Dedifferentiated amniotic fluid mesenchymal stem cell (primary cell): ENCODE data around the gene STAG1.
"Not testable (repeated sequence)": the region's sequence is repeated elsewhere in the genome, so short reads cannot be mapped to it uniquely, and the experiment has no call there.

Experiments used
- DNase-seq: peaks from one replicate; pipeline ENCODE4 v3.0.0-alpha.2; 2016; ENCODE audit errors: extremely low spot score

Gene STAG1

GRCh38 chr3:136512381-136512780, 239.8 kb downstream of the STAG1 start:
- peak; percentile 44 for DNase-seq

GRCh38 chr3:136505676-136506075, 246.5 kb downstream of the STAG1 start:
- DNase-seq = no peak

DNA sequence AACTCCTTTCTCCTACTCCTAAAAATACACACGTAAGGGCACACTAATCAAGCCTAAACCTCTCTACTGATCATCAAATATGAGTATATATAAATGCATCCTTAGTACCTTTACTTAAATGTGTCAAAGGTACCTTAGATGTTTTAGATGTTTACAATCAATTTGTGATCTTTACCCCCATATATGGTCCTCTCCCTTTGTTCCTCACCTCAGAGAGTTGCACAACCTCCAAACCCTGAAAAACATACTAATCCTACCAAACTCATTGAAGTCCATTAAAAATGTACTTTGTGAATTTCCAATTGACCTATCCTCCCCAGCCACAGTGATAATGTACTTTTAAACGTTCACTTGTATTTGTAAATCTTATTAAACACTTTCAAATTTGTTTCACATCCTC, 249.1 kb downstream of the STAG1 start:
- DNase-seq = no peak

- no peak for DNase-seq
Observed at GRCh38 chr3:136498919-136499447, 253.2 kb downstream of the STAG1 start.

- no peak for DNase-seq
Observed at GRCh38 chr3:136495213-136495612, 257.0 kb downstream of the STAG1 start.

DNA sequence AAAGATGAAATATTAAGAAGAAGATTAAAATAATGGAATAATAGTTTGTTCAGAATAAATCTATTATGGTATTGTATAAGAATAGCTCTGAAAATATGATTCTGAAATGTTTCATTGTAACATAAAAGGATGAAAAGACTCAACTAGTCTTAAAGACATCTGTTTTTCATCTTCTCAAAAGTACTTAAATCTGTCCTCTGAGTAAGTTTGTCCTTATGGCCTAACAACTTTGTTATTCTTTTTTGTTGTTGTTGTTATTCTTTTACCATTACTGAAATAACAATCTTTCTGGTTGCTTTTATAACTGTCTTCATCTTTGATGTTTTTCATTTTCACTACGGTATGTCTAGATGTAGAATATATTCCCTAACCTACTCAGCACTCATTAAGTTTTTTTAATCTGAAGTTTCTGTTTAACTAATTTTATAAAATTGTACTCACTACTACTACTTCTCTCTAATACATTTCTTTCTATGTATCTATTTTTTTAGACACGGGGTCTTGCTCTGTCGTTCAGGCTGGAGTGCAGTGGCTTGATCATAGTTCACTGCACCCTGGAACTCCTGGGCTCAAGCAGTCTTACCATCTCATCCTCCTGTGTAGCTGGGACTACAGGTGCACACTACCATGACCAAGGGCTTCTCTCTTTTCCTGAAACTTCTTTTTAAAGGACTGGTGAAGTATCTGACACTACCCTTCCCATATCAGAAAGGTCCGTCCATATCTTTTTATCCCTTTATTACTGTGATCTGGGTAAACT, 261.4 kb downstream of the STAG1 start:
- no peak for DNase-seq

DNA sequence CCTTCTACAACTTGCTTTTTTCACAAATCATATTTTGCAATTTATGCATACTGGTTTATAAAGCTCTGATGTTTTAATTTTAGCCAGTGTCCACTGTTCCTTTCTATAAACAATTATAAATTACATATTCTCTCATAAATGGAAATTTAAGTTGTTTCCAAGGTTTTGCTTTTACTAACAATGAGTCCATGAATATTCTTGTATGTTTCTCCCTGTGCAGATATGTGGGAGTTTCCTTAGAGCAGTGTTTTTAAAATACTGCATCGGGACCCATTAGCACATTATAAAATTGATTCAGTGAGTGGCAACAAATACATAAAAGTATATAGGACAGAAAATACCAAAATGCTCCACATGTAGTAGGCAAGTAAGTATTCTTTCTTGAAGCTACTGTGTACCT, 266.4 kb downstream of the STAG1 start:
- DNase-seq = no peak

GRCh38 chr3:136476280-136476679, 275.9 kb downstream of the STAG1 start:
- no peak for DNase-seq

GRCh38 chr3:136474876-136475275, 277.3 kb downstream of the STAG1 start:
- not testable (repeated sequence) for DNase-seq

- DNase-seq = peak; percentile 50
Observed at GRCh38 chr3:136473716-136474326, 278.4 kb downstream of the STAG1 start.

DNA sequence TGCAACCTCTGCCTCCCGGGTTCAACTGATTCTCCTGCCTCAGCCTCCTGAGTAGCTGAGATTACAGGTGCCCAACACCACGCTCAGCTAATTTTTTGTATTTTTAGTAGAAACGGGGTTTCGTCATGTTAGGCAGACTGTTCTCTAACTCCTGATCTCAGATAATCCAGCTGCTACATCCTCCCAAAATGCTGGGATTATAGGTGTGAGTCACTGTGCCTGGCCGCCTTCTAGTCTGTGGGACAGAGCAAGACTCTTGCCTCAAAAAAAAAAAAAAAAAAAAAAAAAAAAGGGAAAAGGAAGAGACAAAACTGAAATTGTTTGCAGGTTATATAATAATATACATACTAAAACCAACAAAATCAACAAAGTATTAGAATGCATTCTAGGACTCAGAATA, 286.9 kb downstream of the STAG1 start:
- no peak for DNase-seq

DNA sequence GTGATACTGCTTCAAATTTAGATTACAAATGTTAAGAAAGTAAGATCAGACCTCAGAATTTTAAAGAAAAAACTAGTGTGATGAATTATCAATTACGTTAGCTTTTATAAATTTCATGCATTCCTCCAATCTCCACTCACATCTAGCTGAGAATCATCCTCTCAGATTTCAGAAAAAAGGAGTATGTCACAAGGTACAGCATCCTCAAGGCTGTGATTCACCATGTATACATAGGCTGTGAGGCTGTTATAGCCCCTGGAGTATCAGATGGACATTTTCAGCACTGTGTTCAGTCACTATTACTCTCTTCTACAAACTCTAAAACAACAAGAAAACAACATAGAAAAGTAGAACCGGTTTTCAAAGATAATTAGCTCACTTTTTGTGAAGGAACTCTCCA, 287.7 kb downstream of the STAG1 start:
- peak; percentile 68 for DNase-seq

- no peak for DNase-seq
Observed at GRCh38 chr3:136463170-136463569, 289.0 kb downstream of the STAG1 start.

DNA sequence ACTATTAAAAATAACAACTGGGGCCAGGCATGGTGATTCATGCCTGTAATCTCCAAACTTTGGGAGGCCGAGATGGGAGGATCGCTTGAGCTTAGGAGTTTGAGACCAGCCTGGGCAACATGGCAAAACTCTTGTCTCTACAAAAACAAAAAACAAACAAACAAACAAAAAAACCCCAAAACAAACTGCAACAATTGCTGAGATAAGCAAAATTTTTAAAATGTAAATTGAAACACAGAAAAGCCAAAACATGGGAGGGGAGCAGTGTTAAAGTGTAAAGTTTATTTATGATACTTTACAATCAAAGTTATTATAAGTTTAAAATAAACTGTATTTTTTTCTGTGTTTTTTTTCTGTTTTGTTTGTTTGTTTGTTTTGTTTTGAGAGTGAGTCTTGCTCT, 294.4 kb downstream of the STAG1 start:
- no peak for DNase-seq

DNA sequence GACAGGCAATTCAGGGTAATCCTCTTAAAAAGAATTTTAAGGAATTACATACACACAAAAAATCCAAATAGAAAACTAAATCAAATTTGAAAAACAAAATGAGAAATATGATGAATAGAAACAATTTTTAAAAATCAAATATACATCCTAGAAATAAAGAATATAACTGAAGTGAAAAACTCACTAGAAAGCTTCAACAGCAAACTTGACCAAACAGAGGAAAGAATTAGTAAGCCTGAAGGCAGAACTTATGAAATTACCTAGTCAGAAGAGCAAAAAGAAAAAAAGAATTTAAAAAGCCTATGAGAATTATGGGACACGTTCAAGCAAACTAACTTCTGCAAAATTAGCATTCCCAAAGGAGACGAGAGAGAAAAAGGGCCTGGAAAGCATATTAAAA, 296.0 kb downstream of the STAG1 start:
- no peak for DNase-seq

DNA sequence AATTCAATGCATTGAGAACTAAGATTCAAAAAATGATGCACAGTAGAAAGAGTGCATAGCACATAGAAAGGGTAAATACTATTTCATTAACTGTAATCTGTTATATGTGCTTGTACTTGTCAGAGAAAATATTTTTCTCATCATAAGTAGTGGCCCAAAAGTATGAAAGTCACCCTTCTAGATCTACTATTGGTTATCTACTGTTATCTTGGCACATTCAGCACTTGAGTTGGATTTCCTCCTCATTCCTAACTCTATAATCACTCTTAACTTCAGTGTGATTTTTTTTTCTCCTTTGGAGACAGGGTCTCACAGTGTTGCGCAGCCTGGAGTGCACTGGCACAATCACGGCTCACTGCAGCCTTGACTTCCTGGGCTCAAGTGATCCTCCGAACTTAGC, 307.6 kb downstream of the STAG1 start:
- DNase-seq = no peak

DNA sequence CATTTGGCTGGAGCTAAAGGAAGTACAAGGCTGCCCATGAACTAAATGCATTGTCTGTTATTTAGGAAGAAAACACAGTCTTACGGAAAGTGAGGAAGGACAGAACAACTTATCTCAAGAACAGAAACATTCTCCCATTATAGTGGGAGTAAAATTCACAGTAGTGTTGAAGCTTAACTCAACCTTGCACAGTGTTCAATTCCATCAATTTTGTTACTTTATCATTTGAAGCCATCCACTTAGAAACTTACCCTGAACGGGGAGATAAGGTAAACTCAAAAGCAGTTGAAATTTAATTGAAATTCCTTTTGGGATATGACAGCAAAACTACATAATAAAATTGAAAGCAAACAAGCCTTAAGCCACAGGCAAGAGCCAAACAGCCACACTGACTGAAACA, 315.1 kb downstream of the STAG1 start:
- no peak for DNase-seq

DNA sequence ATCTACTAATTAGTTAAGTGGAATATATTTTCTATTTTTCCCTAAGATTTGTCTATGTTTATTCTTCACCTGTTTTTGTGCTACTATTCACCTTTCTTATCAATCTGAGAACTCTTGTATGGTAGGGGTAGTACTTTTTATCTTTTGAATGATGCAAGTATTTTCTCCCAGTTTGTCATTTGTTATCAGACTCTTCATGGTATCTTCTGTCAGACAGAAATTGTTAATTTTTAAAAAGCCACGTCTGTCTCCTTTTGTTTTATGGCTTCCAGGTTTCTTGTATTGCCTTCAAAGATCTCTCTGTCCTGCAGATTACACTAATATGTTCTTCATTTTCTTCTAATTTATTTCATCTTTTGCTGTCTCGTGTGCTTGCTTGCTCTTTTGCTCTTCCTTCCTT, 317.7 kb downstream of the STAG1 start:
- DNase-seq = no peak

GRCh38 chr3:136432685-136433084, 319.5 kb downstream of the STAG1 start:
- DNase-seq = no peak

- no peak for DNase-seq
Observed at GRCh38 chr3:136428167-136428566, 324.0 kb downstream of the STAG1 start.

DNA sequence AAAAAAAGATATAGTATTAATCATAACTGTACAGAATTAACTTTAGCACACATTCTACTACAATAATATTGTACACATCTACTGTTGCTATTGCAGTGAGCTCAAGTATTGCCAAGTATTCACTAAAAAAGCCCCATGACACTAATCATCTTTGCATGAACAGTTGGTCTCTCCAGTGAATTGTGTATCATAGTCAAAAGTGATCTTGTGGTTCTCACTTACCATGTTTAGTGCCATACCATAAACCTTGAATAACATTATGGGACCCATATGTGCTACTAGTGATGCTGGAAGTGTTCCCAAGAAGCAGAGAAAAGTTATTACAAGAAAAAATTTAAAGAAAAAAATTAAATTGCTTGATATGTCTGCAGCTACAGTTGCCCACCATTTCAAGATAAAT, 324.9 kb downstream of the STAG1 start:
- DNase-seq = no peak

DNA sequence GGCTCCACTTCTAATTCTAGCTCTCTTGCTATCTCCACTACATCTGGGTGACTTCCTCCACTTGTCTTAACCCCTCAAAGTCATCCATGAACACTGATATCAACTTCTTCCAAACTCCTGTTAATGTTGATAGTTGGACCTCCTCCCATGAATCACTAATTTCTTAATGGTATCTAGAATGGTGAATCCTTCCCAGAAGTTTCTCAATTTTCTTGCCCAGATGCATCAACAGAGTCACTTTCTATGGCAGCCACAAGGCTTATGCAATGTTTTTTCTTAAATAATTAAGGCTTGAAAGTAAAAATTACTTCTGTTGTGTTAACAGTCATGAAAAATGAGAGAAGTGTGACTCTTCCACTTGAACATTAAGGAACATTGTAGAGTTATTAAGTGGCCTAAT, 337.7 kb downstream of the STAG1 start:
- DNase-seq = no peak

DNA sequence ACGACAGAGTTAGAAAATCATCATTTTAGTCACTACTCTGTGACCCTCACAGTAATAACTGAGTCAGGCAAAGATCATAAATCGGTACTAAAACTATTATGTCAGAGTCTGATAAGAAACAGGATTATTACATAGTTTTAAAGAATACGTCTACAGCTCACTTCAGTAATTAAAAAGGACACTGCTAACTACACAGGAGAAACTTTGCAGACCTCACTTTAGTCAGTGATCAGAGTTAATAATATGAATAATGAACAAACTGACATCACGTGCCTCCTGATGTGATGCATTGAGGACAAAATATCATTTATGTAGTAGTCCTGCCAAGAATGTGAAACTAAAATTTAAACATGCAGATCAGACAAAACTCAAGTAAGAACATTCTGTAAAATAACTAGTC, 339.9 kb downstream of the STAG1 start:
- no peak for DNase-seq
